ENCODE results near the gene USP38. TPM values are rescaled to one million over a fixed set of nuclear protein-coding genes. Genes with fewer than 3 reads are reported as not detected.

USP38 gene
- polyA plus RNA-seq, 1 of the 3 experiments (the other 2 are of a cell fraction) = 4.3 TPM

GRCh38 chr4:143195581-143195980 lies 10.9 kb downstream of the USP38 start:
- POLR2A ChIA-PET = no interaction called here
- no peaks in the 10 kb centered on the region for H4K20me1 ChIP-seq (ENCODE audit: insufficient read depth)
- CTCF ChIA-PET = no interaction called here

DNA sequence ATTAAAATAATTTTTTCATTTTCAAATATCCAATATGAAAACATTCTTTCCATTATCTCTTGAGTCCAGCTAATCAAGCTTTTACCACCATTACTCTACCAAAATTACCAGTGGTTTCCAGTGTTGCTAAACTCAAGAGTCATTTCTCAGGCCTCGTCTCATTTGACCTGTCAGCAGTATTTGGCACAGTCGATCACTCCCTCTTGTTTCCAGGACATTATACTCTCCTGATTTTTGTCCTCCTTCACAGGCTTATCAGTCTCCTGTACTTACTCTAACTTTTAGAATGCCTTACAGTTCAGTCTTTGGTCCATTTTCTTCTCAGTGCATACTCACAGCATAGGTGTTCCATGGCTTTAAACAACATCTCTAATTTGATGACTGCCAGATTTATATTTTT lies 11.6 kb downstream of the USP38 start:
- TF ChIP-seq EP300 (IDR thresholded peaks at IDR 0.05; ENCODE audit: borderline replicate concordance in 1 of 2, low read depth in 1 of 2, low read length in 1 of 2) (no peak), MXI1 (IDR thresholded peaks at IDR 0.05; ENCODE audit: low read depth, low read length) (no peak), RXRA (IDR thresholded peaks at IDR 0.05; ENCODE audit: borderline replicate concordance, low read depth) (no peak), TEAD4 (IDR thresholded peaks at IDR 0.05; ENCODE audit: borderline replicate concordance, insufficient read depth) (no peak), JUND (IDR thresholded peaks at IDR 0.05) (no peak), MEF2A (IDR thresholded peaks at IDR 0.05; ENCODE audit: borderline replicate concordance, low read depth) (no peak), FOXM1 (IDR thresholded peaks at IDR 0.05; ENCODE audit: low read depth) (no peak), SMC3 (IDR thresholded peaks at IDR 0.05; ENCODE audit: low read depth, low read length) (no peak), POLR2AphosphoS5 (IDR thresholded peaks at IDR 0.05; ENCODE audit: low read depth, low read length) (no peak), GATA2 (CRISPR knock-in tag; IDR thresholded peaks at IDR 0.05) (no peak), IRF3 (IDR thresholded peaks at IDR 0.05; ENCODE audit: low read depth, low read length) (no peak), RCOR1 (IDR thresholded peaks at IDR 0.05; ENCODE audit: low read length) (no peak), RAD21 (IDR thresholded peaks at IDR 0.05; ENCODE audit: low read length) (no peak), REST (IDR thresholded peaks at IDR 0.05; ENCODE audit: low read depth, low read length) (no peak), YY1 (IDR thresholded peaks at IDR 0.05; ENCODE audit: low read depth) (no peak), NRF1 (IDR thresholded peaks at IDR 0.05; ENCODE audit: low read depth, low read length) (no peak), TAF1 (IDR thresholded peaks at IDR 0.05; ENCODE audit: borderline replicate concordance, low read depth, low read length) (no peak)
- TF ChIP-seq, protein P1, sequence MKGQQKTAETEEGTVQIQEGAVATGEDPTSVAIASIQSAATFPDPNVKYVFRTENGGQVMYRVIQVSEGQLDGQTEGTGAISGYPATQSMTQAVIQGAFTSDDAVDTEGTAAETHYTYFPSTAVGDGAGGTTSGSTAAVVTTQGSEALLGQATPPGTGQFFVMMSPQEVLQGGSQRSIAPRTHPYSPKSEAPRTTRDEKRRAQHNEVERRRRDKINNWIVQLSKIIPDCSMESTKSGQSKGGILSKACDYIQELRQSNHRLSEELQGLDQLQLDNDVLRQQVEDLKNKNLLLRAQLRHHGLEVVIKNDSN (IDR thresholded peaks at IDR 0.05; ENCODE audit: borderline replicate concordance, low read depth) = no peak
- H3K9me2 ChIP-seq = no peaks in the 10 kb centered on the region
- no peaks in the 10 kb centered on the region for H4K20me1 ChIP-seq (ENCODE audit: insufficient read depth)
- POLR2A ChIA-PET = no interaction called here
- peaks cover 40% of the 10 kb centered on the region; the same call in 1 of the 2 replicates for H3K79me2 ChIP-seq (ENCODE audit: insufficient read depth)
- peaks cover 71 to 77% of the 10 kb centered on the region in 2 experiments for H3K36me3 ChIP-seq (replicated peaks in 1 of 2; ENCODE audit: control insufficient read depth in 1 of 2, insufficient read depth in 2 of 2, low read length in 1 of 2)
- no peaks in the 10 kb centered on the region; a peak in 1 of 4 replicates for H3K4me1 ChIP-seq (ENCODE audit: control insufficient read depth in 1 of 2, insufficient read depth in 2 of 2, low read depth in 1 of 2, low read length in 1 of 2)
- H3K4me2 ChIP-seq = no peak overlapping the region
- CTCF ChIA-PET = interaction anchor here (0.9 kb wide), 1 partner anchor 11 kb away, joined by 4 read pairs; the partner anchor contains the start of gene USP38
- no peak overlapping the region for H3K27ac ChIP-seq (ENCODE audit: low read depth in 2 of 2, low read length in 1 of 2)
- H2AFZ ChIP-seq (ENCODE audit: low read depth) = no peak overlapping the region
- no peak overlapping the region for H3K9ac ChIP-seq
- H3K9me3 ChIP-seq = no peaks in the 10 kb centered on the region
- DNase-seq = no peak
- H3K27me3 ChIP-seq (ENCODE audit: insufficient read depth) = no peaks in the 10 kb centered on the region
- H3K4me3 ChIP-seq (ENCODE audit: low read depth in 2 of 2, low read length in 1 of 2) = no peak overlapping the region
- WGBS (ENCODE audit: low lambda C conversion rate) = 96% methylated on average over 2 of the region's 2 CpGs
- no peaks in the 10 kb centered on the region for H3F3A ChIP-seq (replicated peaks; ENCODE audit: insufficient read depth)

More at GRCh38 chr4:143195581-143195980, 10.9 kb downstream of the USP38 start:
- no peak overlapping the region for H2AFZ ChIP-seq (ENCODE audit: low read depth)
- H3K36me3 ChIP-seq (replicated peaks in 1 of 2; ENCODE audit: control insufficient read depth in 1 of 2, insufficient read depth in 2 of 2, low read length in 1 of 2) = peaks cover 79 to 80% of the 10 kb centered on the region in 2 experiments
- H3K4me2 ChIP-seq = no peak overlapping the region
- H3F3A ChIP-seq (replicated peaks; ENCODE audit: insufficient read depth) = no peaks in the 10 kb centered on the region
- H3K4me1 ChIP-seq (ENCODE audit: control insufficient read depth in 1 of 2, insufficient read depth in 2 of 2, low read depth in 1 of 2, low read length in 1 of 2) = no peaks in the 10 kb centered on the region; a peak in 1 of 4 replicates
- no peak overlapping the region for H3K4me3 ChIP-seq (ENCODE audit: low read depth in 2 of 2, low read length in 1 of 2)
- H3K27me3 ChIP-seq (ENCODE audit: insufficient read depth) = no peaks in the 10 kb centered on the region
- no peaks in the 10 kb centered on the region for H3K9me3 ChIP-seq
- no peak for TF ChIP-seq TEAD4 (IDR thresholded peaks at IDR 0.05; ENCODE audit: borderline replicate concordance, insufficient read depth)
- TF ChIP-seq EZH2phosphoT487 (IDR thresholded peaks at IDR 0.05; ENCODE audit: borderline replicate concordance, low read depth) = no peak
- no peak for TF ChIP-seq RFX5 (IDR thresholded peaks at IDR 0.05; ENCODE audit: low read length)
- TF ChIP-seq, protein P2, sequence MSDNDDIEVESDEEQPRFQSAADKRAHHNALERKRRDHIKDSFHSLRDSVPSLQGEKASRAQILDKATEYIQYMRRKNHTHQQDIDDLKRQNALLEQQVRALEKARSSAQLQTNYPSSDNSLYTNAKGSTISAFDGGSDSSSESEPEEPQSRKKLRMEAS (IDR thresholded peaks at IDR 0.05; ENCODE audit: low read depth) = no peak
- TF ChIP-seq TAF1 (IDR thresholded peaks at IDR 0.05; ENCODE audit: borderline replicate concordance, low read depth, low read length) = no peak
- no peak for TF ChIP-seq GABPA (IDR thresholded peaks at IDR 0.05; ENCODE audit: low read depth)
- no peak for TF ChIP-seq GATA2 (CRISPR knock-in tag; IDR thresholded peaks at IDR 0.05)
- no peak for TF ChIP-seq MXI1 (IDR thresholded peaks at IDR 0.05; ENCODE audit: low read depth, low read length)
- TF ChIP-seq, protein P1 (IDR thresholded peaks at IDR 0.05; ENCODE audit: borderline replicate concordance, low read depth) = no peak
- no peak for TF ChIP-seq NFIC (IDR thresholded peaks at IDR 0.05; ENCODE audit: borderline replicate concordance)
- no peak for TF ChIP-seq RCOR1 (IDR thresholded peaks at IDR 0.05; ENCODE audit: low read length)
- TF ChIP-seq FOSL2 (IDR thresholded peaks at IDR 0.05; ENCODE audit: borderline replicate concordance, low read depth) = no peak
- no peak overlapping the region for H3K27ac ChIP-seq (ENCODE audit: low read depth in 2 of 2, low read length in 1 of 2)
- H3K9ac ChIP-seq = no peak overlapping the region
- H3K79me2 ChIP-seq (ENCODE audit: insufficient read depth) = peaks cover 47% of the 10 kb centered on the region; the same call in 1 of the 2 replicates
- no peak for DNase-seq
- H3K9me2 ChIP-seq = no peaks in the 10 kb centered on the region

Data from SK-N-SH (cell line).